Sciatic nerve (tissue), 1 donor: ENCODE results near the gene GIPC1. TPM values are rescaled to one million over a fixed set of nuclear protein-coding genes. Genes with fewer than 3 reads are reported as not detected.

Source experiments
- microRNA-seq: library from miRNA; unstranded; fragments of <30 nt; microRNA quantifications from one replicate; pipeline ENCODE4 v1.2.0, GENCODE V29; 2020
- total RNA-seq: library from RNA; stranded (reverse); fragmentation: NEBNext Ultra II Directional; extraction: Animal tissue kit (Norgen Biotek cat#: 25700); gene quantifications from one replicate; pipeline ENCODE4 v1.2.1, GENCODE V29; 2021
- donor health status: DM: no; HTN: no; CAD: no.

GIPC1 gene
- total RNA-seq, 1 donor from 2014 or later, result 50.2 TPM

Small RNAs within 50 kb of the gene (microRNA-seq; reads per million reads assigned to microRNA genes)
- not detected for gene MIR639

Other genes with a start within 250 kb of the GIPC1 start
- 38.7 TPM for gene ADGRE5, start 114.7 kb downstream of the GIPC1 start, total RNA-seq
- gene DDX39A, start 76.8 kb downstream of the GIPC1 start, total RNA-seq, result 44.2 TPM
- 116 TPM for gene PKN1, start 62.8 kb downstream of the GIPC1 start, total RNA-seq
- 2.4 TPM for gene PTGER1, start 20.8 kb downstream of the GIPC1 start, total RNA-seq
- 86.0 TPM for gene DNAJB1, start 22.3 kb upstream of the GIPC1 start, total RNA-seq
- 101 TPM for gene TECR, start 33.5 kb upstream of the GIPC1 start, total RNA-seq
- gene NDUFB7, start 75.9 kb upstream of the GIPC1 start, total RNA-seq, result 130 TPM
- 0.76 TPM for gene CLEC17A, start 87.0 kb upstream of the GIPC1 start, total RNA-seq
- 1.9 TPM for gene ADGRE3, start 178.7 kb upstream of the GIPC1 start, total RNA-seq
- gene ZNF333, start 193.9 kb upstream of the GIPC1 start, total RNA-seq, result 39.3 TPM